ENCODE data around the gene UGT1A5.

Gene UGT1A5

GRCh38 chr2:233819884-233820773 is 107.4 kb downstream of the UGT1A5 start:
- Histone ChIP-seq H3K27ac (ENCODE audit: low read depth, low read length) (no peak overlapping the region), H4K20me1 (ENCODE audit: low read depth, low read length) (no peaks in the 10 kb centered on the region), H2AFZ (ENCODE audit: low read depth, low read length, severe bottlenecking) (no peak overlapping the region), H3K4me3 (ENCODE audit: insufficient read depth, low read length, poor library complexity, severe bottlenecking) (no peak overlapping the region), H3F3A (ENCODE audit: insufficient read depth) (no peaks in the 10 kb centered on the region), H3K36me3 (ENCODE audit: low read length) (no peaks in the 10 kb centered on the region), H3K27me3 (ENCODE audit: low read length) (no peaks in the 10 kb centered on the region), H3K4me2 (ENCODE audit: low read depth, low read length, poor library complexity, severe bottlenecking) (no peak overlapping the region), H3K9ac (ENCODE audit: low read length) (no peak overlapping the region), H3K9me2 (replicated peaks; ENCODE audit: insufficient read depth, low read length) (no peaks in the 10 kb centered on the region), H3K9me3 (ENCODE audit: insufficient read depth, low read length) (no peaks in the 10 kb centered on the region), H3K79me2 (ENCODE audit: insufficient read depth, low read length) (no peaks in the 10 kb centered on the region)
- TF ChIP-seq, protein P1, sequence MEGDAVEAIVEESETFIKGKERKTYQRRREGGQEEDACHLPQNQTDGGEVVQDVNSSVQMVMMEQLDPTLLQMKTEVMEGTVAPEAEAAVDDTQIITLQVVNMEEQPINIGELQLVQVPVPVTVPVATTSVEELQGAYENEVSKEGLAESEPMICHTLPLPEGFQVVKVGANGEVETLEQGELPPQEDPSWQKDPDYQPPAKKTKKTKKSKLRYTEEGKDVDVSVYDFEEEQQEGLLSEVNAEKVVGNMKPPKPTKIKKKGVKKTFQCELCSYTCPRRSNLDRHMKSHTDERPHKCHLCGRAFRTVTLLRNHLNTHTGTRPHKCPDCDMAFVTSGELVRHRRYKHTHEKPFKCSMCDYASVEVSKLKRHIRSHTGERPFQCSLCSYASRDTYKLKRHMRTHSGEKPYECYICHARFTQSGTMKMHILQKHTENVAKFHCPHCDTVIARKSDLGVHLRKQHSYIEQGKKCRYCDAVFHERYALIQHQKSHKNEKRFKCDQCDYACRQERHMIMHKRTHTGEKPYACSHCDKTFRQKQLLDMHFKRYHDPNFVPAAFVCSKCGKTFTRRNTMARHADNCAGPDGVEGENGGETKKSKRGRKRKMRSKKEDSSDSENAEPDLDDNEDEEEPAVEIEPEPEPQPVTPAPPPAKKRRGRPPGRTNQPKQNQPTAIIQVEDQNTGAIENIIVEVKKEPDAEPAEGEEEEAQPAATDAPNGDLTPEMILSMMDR (IDR thresholded peaks at IDR 0.05; ENCODE audit: insufficient read depth, low read length, poor library complexity, severe bottlenecking) = no peak
- no peak for TF ChIP-seq EZH2phosphoT487 (conservative IDR thresholded peaks at IDR 0.05; ENCODE audit: low read length)

DNA sequence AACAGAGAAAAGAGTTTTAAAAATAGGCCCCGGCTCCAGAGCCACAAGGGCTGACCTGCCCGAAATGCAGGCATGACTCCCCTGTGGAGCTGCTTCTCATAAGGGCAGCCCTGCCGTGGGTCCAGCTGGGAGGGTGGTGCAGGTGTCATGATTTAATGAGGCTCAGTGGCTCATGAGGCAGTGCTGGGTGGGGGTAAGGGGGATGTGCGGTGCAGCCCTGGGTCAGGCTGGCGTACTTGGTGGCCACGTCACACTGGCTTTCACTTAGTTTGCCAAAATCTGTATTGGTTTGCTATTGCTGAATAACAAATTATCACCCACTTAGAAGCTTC is 108.0 kb downstream of the UGT1A5 start:
- Histone ChIP-seq H3K9me3 (ENCODE audit: insufficient read depth, low read length) (no peaks in the 10 kb centered on the region), H3K9me2 (replicated peaks; ENCODE audit: insufficient read depth, low read length) (no peaks in the 10 kb centered on the region), H3F3A (ENCODE audit: insufficient read depth) (no peaks in the 10 kb centered on the region), H3K9ac (ENCODE audit: low read length) (no peak overlapping the region), H3K79me2 (ENCODE audit: insufficient read depth, low read length) (no peaks in the 10 kb centered on the region), H3K4me2 (ENCODE audit: low read depth, low read length, poor library complexity, severe bottlenecking) (no peak overlapping the region), H2AFZ (ENCODE audit: low read depth, low read length, severe bottlenecking) (no peak overlapping the region), H3K4me3 (ENCODE audit: insufficient read depth, low read length, poor library complexity, severe bottlenecking) (no peak overlapping the region), H3K36me3 (ENCODE audit: low read length) (no peaks in the 10 kb centered on the region), H3K27ac (ENCODE audit: low read depth, low read length) (no peak overlapping the region), H4K20me1 (ENCODE audit: low read depth, low read length) (no peaks in the 10 kb centered on the region), H3K27me3 (ENCODE audit: low read length) (no peaks in the 10 kb centered on the region)
- no peak for TF ChIP-seq EZH2phosphoT487 (conservative IDR thresholded peaks at IDR 0.05; ENCODE audit: low read length)
- TF ChIP-seq, protein P1 (IDR thresholded peaks at IDR 0.05; ENCODE audit: insufficient read depth, low read length, poor library complexity, severe bottlenecking) = no peak

DNA sequence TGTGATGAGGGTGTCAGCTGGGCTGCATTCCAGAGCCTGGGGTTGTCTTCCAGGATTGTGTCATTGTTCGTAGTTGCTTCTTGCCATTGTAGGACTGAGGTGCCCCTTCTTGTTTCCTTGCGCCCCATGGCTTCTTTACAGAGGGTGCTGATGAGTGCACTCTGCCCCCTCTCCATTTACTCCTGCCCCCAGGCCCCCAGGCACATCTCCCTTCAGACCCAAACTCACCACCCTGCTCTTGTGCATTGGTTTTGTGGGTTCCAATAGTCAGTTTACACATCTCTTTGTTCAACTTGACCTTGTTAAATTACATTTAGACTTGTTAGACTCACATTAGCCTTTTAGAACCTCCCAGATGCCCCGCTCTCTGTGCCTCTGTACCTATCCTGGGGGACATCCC is 108.5 kb downstream of the UGT1A5 start:
- H3K9me3 ChIP-seq (ENCODE audit: insufficient read depth, low read length) = no peaks in the 10 kb centered on the region
- no peak overlapping the region for H3K4me3 ChIP-seq (ENCODE audit: insufficient read depth, low read length, poor library complexity, severe bottlenecking)
- H3K79me2 ChIP-seq (ENCODE audit: insufficient read depth, low read length) = no peaks in the 10 kb centered on the region
- H4K20me1 ChIP-seq (ENCODE audit: low read depth, low read length) = no peaks in the 10 kb centered on the region
- no peaks in the 10 kb centered on the region for H3F3A ChIP-seq (ENCODE audit: insufficient read depth)
- H3K27me3 ChIP-seq (ENCODE audit: low read length) = no peaks in the 10 kb centered on the region
- no peaks in the 10 kb centered on the region for H3K9me2 ChIP-seq (replicated peaks; ENCODE audit: insufficient read depth, low read length)
- no peak overlapping the region for H3K9ac ChIP-seq (ENCODE audit: low read length)
- no peaks in the 10 kb centered on the region for H3K36me3 ChIP-seq (ENCODE audit: low read length)
- TF ChIP-seq EZH2phosphoT487 (conservative IDR thresholded peaks at IDR 0.05; ENCODE audit: low read length) = no peak
- TF ChIP-seq, protein P1 (IDR thresholded peaks at IDR 0.05; ENCODE audit: insufficient read depth, low read length, poor library complexity, severe bottlenecking) = no peak
- no peak overlapping the region for H3K4me2 ChIP-seq (ENCODE audit: low read depth, low read length, poor library complexity, severe bottlenecking)
- no peak overlapping the region for H2AFZ ChIP-seq (ENCODE audit: low read depth, low read length, severe bottlenecking)
- no peak overlapping the region for H3K27ac ChIP-seq (ENCODE audit: low read depth, low read length)

All from SU-DHL-6 (cell line).